ELF-1 (cell line): ENCODE data around the gene VTI1A.

Experiments used
- DNase-seq: peaks from one replicate; pipeline ENCODE4 v3.0.0-alpha.2; 2016; ENCODE audit warnings: low read depth, low spot score

Gene VTI1A

GRCh38 chr10:112832361-112832878 is 385.4 kb downstream of the VTI1A start:
- DNase-seq, result peak; percentile 82

- no peak for DNase-seq
These were observed 385.9 kb downstream of the VTI1A start for GRCh38 chr10:112832959-112833358.

- DNase-seq, result no peak
These were observed 387.8 kb downstream of the VTI1A start for GRCh38 chr10:112834751-112835181.

- no peak for DNase-seq
These were observed 388.3 kb downstream of the VTI1A start for GRCh38 chr10:112835217-112835715.

- DNase-seq, result no peak
These were observed 389.0 kb downstream of the VTI1A start for GRCh38 chr10:112835944-112836451.

- DNase-seq, result peak; percentile 58
These were observed 391.9 kb downstream of the VTI1A start for GRCh38 chr10:112838784-112839481.

DNA sequence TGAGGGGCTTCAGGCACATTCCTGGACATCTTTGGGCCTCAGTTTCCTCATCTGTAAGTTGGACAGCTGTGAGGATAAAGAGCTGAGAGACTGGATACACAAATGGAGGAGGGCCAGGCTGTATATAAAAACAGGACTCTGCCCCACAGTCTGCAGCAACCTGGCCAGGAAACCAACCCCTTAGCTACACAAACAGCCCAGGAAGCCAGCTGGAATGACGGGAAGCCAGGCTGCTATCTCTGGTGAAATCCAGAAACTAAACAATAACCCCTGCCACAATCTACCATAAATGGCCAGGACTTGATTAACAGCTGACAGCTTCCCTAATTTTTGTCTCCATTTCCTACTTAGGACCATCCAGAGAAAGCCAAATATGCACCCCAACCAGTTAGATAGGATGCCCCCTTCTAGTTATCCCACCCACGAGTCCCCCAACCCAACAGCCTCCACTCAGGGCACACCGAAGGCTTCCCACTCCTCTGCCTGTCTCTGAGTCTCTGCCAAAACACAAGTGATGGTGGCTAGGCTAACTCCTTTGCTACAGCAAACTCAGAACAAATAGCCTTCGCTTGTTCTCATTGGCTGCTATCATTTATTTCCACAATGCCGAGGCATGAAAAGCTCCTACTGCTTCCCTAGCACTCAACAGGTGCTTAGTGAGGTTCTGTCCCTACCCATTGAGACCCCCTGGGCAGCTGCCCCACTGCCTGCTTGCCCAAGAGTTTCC is 393.1 kb downstream of the VTI1A start:
- DNase-seq, result no peak

- DNase-seq, result no peak
These were observed 394.5 kb downstream of the VTI1A start for GRCh38 chr10:112841549-112841948.

DNA sequence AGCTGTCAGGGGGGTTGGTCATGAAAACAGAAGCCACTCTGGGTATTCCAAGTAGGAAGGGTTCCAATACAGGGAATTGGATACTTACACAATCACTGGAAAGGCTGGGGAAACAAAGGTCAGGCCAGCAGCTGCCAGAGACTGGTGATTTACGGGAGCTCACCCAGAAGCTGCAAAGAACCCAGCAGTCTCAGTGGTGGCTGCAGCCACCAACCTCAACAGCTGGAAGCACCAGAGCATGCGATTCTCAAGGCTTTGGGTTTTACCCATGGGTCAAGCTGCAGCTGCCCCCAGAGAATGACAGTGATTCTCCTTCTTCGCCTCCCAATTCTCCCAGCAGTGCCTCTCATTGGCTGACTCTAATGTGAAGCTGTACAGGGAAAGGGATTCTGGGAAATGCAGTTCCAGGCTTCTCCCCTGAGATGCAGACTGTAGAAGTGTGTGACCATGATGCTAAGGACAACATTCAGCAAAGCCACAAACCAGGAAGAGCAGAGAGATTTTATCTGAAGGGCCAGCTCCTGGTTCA is 395.9 kb downstream of the VTI1A start:
- DNase-seq, result no peak

- no peak for DNase-seq
These were observed 396.6 kb downstream of the VTI1A start for GRCh38 chr10:112843623-112844022.

- no peak for DNase-seq
These were observed 397.9 kb downstream of the VTI1A start for GRCh38 chr10:112844681-112845544.

GRCh38 chr10:112847778-112848177 is 400.8 kb downstream of the VTI1A start:
- DNase-seq, result no peak

DNA sequence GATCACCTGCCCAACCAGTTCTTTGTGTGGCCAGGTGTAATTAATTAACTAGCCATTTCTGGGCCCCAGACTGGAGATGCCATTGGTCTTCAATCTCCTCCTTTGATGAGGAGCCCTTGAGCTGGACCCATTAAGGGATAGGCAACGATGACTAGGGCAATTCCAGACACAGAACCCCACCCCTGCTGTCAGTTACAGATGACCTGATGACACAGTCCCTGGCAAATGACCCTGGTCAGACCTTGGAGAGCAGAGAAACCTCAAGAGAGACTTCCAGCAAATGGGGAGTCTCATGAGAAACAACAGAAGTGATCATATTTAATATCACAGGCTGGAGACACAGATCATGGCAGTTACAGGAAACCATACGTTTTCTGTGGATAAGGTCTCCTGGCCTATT is 401.2 kb downstream of the VTI1A start:
- DNase-seq, result no peak

- no peak for DNase-seq
These were observed 401.9 kb downstream of the VTI1A start for GRCh38 chr10:112848868-112849430.

DNA sequence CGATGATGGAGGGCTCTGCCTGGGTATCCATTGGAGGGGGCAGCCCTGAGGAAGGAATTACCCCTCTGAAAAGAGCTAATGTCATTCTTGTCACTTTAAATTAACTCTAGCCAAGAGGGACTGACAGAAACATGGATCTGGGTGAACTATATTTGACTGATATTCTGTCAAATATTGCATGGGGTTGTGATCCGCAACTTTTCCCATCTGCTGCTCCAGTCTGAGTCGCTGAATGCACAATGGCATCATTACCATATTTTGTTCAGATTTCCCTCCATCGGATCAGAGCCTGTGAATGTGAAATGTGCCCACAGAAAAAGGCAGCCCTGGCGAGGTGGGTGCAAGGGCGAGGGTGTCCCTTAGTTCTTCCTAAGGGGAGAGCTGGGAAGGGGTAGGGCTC is 402.5 kb downstream of the VTI1A start:
- no peak for DNase-seq

DNA sequence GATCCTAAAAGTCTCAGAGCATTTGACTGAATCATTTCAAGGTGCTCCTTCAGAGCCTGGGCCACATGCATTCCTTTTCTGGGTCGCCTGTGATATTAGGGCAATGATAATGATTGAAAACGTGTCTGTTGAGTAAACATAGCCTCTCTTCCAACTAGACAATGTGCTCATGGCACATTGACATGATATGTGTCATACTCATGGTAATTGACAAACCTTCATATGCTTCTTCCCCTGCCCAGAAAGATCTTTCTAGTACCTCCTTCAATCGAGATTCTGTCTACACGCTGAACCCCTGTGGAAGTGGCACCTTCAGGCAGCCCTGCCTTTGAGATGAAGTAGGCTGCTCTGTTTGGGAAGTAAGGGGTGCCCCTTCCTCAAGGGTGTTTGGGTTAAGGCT is 404.2 kb downstream of the VTI1A start:
- DNase-seq, result no peak

GRCh38 chr10:112851588-112852211 is 404.7 kb downstream of the VTI1A start:
- DNase-seq, result no peak

DNA sequence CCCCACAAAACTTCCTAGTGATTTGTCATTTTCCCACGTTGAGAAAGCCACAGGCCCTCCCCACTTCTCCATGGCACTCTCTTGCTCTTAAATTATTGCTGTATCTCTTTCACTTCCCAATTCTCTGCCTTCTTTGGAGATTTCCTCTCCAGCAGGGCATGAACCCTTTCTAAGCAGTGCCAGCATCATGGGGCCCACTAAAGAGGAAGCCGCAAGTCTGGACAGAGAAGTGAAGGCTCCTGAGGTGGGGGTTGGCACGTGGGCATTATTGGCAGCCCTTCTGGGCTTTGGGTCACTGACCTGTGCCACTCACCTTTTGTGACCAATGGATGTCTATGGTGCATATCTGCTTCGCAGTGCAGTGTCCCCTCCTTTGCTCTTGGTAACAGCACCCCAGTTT is 405.3 kb downstream of the VTI1A start:
- no peak for DNase-seq

GRCh38 chr10:112855134-112855533 is 408.1 kb downstream of the VTI1A start:
- DNase-seq, result no peak

DNA sequence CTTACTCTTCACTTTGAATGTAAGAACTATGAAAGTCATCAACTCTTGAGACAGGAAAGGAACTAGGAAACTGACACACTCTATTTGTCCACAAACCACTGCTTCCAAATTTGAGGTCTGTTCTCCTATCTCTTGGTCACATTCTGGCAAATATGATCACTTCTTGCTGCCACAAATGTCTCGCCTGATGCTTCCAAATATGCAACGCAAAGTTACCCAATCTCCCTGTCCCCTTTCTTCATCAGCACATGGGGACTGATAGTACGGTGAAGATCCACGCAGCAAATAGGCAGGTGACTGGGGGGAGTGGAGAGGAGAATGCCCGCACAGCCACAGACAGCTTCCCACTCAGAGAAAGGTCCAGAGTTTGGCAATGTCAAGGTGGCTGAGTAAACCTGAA is 410.5 kb downstream of the VTI1A start:
- DNase-seq, result no peak
